ENCODE data around the gene TTC23. TPM values are rescaled to one million over a fixed set of nuclear protein-coding genes. Genes with fewer than 3 reads are reported as not detected.

TTC23 gene
- total RNA-seq, 1 donor from 2014 or later: 10.0 TPM

DNA sequence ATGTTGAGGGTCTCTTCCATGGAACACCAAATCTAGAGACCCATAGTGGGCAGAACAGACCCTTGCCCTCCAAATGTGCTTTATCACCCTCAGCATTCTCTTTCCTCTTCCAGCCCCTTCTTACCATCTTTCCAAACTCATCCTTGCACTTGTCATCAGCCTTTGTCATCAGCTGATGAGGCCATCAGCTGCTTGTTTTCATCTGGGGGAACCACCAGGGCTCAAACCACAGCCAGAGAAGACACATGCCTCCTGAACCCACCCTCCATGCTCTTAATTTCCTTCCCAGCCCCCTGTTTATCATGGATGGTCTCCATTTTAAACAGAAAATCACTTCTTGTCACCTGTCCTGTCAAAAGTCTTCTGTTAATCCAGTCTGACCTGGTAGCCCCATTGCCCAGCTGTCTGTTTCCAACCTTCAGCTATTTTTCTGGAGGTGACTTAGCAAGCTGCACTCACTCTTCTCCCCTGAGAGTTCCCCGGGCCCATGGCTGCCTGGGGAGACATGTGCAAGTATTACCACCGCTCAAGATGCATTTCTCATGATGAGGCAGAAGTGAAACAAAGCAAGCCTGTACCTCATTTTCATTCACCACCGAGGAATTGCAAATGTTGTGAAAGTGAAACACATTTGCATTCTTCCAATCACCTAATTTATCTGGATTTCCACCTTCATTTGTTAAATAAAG is 159.2 kb downstream of the TTC23 start:
- TF ChIP-seq, protein P1, sequence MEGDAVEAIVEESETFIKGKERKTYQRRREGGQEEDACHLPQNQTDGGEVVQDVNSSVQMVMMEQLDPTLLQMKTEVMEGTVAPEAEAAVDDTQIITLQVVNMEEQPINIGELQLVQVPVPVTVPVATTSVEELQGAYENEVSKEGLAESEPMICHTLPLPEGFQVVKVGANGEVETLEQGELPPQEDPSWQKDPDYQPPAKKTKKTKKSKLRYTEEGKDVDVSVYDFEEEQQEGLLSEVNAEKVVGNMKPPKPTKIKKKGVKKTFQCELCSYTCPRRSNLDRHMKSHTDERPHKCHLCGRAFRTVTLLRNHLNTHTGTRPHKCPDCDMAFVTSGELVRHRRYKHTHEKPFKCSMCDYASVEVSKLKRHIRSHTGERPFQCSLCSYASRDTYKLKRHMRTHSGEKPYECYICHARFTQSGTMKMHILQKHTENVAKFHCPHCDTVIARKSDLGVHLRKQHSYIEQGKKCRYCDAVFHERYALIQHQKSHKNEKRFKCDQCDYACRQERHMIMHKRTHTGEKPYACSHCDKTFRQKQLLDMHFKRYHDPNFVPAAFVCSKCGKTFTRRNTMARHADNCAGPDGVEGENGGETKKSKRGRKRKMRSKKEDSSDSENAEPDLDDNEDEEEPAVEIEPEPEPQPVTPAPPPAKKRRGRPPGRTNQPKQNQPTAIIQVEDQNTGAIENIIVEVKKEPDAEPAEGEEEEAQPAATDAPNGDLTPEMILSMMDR (IDR thresholded peaks at IDR 0.05; ENCODE audit: insufficient read depth, low read length, severe bottlenecking): no peak
- H3K36me3 ChIP-seq (ENCODE audit: control insufficient read depth, insufficient read depth, low read length): no peaks in the 10 kb centered on the region
- H3K4me3 ChIP-seq (ENCODE audit: low read depth, low read length): no peak overlapping the region
- H3K27me3 ChIP-seq (ENCODE audit: control insufficient read depth, insufficient read depth, low read length): no peaks in the 10 kb centered on the region
- no peak for DNase-seq (ENCODE audit: low read depth)
- FAIRE-seq: no peak

DNA sequence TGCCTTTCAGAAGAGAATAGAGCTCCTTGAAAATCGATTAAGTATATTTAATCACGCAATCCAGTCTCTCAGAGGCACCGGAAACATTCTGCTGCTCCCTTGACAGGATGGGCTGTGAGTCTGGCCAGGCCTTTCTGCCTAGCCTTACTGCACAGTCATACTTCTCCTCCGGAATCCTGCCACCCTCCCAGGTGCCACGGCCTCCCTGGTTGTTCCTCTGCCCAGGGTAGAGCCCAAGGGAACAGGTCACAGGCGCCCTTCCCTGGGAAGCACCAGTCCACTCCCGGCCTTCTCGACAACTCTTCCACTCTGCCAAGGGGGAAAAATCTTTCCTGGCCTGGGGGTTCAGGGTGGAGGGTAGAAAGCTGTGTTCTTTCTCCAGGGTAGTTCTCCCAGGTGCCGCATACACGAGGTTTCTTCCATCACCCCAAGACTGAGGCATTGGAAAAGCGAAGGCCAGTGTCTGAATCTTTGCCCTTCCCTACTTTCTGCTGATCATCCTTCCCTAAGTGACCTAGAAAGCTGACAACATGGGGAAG is 161.9 kb downstream of the TTC23 start:
- TF ChIP-seq, protein P1 (IDR thresholded peaks at IDR 0.05; ENCODE audit: insufficient read depth, low read length, severe bottlenecking): no peak
- no peaks in the 10 kb centered on the region for H3K27me3 ChIP-seq (ENCODE audit: control insufficient read depth, insufficient read depth, low read length)
- no peak overlapping the region for H3K4me3 ChIP-seq (ENCODE audit: low read depth, low read length)
- H3K36me3 ChIP-seq (ENCODE audit: control insufficient read depth, insufficient read depth, low read length): no peaks in the 10 kb centered on the region
- no peak for DNase-seq (ENCODE audit: low read depth)
- no peak for FAIRE-seq

DNA sequence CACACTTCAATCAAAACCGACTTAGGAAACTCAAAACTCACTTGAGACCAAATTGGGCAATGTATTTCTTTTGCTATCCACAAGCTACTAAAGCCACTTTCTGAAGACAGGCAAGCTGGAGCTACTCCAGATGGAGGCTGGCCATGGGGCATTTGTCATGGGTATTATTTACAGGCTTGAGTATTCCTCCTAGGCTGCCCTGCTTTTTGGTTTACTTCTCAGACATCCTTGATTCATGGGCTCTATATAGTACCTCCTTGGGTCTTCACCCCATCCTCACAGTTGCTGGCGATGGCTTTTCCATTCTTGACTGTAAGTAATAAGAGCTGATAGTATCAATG is 163.1 kb downstream of the TTC23 start:
- DNase-seq (ENCODE audit: low read depth) (no peak), FAIRE-seq (no peak)
- TF ChIP-seq, protein P1 (IDR thresholded peaks at IDR 0.05; ENCODE audit: insufficient read depth, low read length, severe bottlenecking): no peak
- no peaks in the 10 kb centered on the region for H3K27me3 ChIP-seq (ENCODE audit: control insufficient read depth, insufficient read depth, low read length)
- H3K4me3 ChIP-seq (ENCODE audit: low read depth, low read length): no peak overlapping the region
- no peaks in the 10 kb centered on the region for H3K36me3 ChIP-seq (ENCODE audit: control insufficient read depth, insufficient read depth, low read length)

Other genes starting within 250 kb of the TTC23 start
- not detected in 2 replicates for gene PGPEP1L, start 241.8 kb downstream of the TTC23 start, total RNA-seq
- gene SYNM, start 144.5 kb downstream of the TTC23 start, total RNA-seq: 0.26 and 0.38 TPM in 2 replicates
- gene LRRC28, start 1.9 kb upstream of the TTC23 start, total RNA-seq: 15.8 and 17.0 TPM in 2 replicates